Measurements from ENCODE around the gene SDC4. TPM values are rescaled to one million over a fixed set of nuclear protein-coding genes. Genes with fewer than 3 reads are reported as not detected.
A peak's percentile ranks its signal among the peaks of the same experiment; 100 is the strongest.
"Not testable (repeated sequence)": the region's sequence is repeated elsewhere in the genome, so short reads cannot be mapped to it uniquely, and the experiment has no call there.

SDC4 gene
- total and polyA plus RNA-seq, 12 donors, result 48.4 to 161 (median 92.8) TPM

GRCh38 chr20:45353746-45354145, 5.5 kb upstream of the SDC4 start:
- WGBS, 2 donors, result 84 to 92% methylated on average over 1 of the region's 1 CpG
- H3K27me3 ChIP-seq, result no peaks in the 10 kb centered on the region
- no peaks in the 10 kb centered on the region for H3K36me3 ChIP-seq
- DNase-seq, result no peak
- TF ChIP-seq CTCF (IDR thresholded peaks at IDR 0.05), result no peak
- H3K9me3 ChIP-seq, result no peaks in the 10 kb centered on the region
- peaks cover 7 to 41% (median 26%) of the 10 kb centered on the region in 9 donors for H3K4me1 ChIP-seq
- peak overlapping the region in 7 of 10 donors; percentile 4 to 64 (median 52) for H3K27ac ChIP-seq
- intact Hi-C loops (cut with DNase I), result no loop called here
- no peak for ATAC-seq
- H3K4me3 ChIP-seq, result no peak overlapping the region

- DNase-seq (no peak), ATAC-seq (no peak)
- H3K4me1 ChIP-seq, result peaks cover 0 to 35% (median 18%) of the 10 kb centered on the region in 9 donors
- TF ChIP-seq CTCF (IDR thresholded peaks at IDR 0.05), result no peak
- no peaks in the 10 kb centered on the region for H3K27me3 ChIP-seq
- 91 to 93% methylated on average over 3 of the region's 3 CpGs for WGBS, 2 donors
- intact Hi-C loops (cut with DNase I), result no loop called here
- H3K9me3 ChIP-seq, result no peaks in the 10 kb centered on the region
- H3K27ac ChIP-seq, result no peak overlapping the region
- H3K4me3 ChIP-seq, result no peak overlapping the region
- H3K36me3 ChIP-seq, result no peaks in the 10 kb centered on the region
These were observed 4.5 kb upstream of the SDC4 start for GRCh38 chr20:45352729-45353128.

GRCh38 chr20:45350795-45351194, 2.6 kb upstream of the SDC4 start:
- H3K4me3 ChIP-seq; H3K36me3 ChIP-seq; H3K9me3 ChIP-seq; DNase-seq; ATAC-seq; H3K27ac ChIP-seq; H3K27me3 ChIP-seq; intact Hi-C loops (cut with DNase I): not testable (repeated sequence)
- WGBS, 2 donors, result 96 to 97% methylated on average over 10 of the region's 10 CpGs
- H3K4me1 ChIP-seq, result peaks cover 0 to 38% (median 21%) of the 10 kb centered on the region in 9 donors

- DNase-seq (no peak), ATAC-seq (no peak)
- Histone ChIP-seq H3K4me3 (no peak overlapping the region), H3K27ac (no peak overlapping the region), H3K4me1 (peaks cover 0 to 41% (median 27%) of the 10 kb centered on the region in 9 donors), H3K36me3 (no peaks in the 10 kb centered on the region), H3K9me3 (no peaks in the 10 kb centered on the region), H3K27me3 (no peaks in the 10 kb centered on the region)
- intact Hi-C loops (cut with DNase I), result no loop called here
- TF ChIP-seq CTCF (IDR thresholded peaks at IDR 0.05), result no peak
- WGBS, 2 donors, result 71 to 90% methylated on average over 1 of the region's 1 CpG
These were observed 2.0 kb upstream of the SDC4 start for GRCh38 chr20:45350217-45350616.

- H3K9me3 ChIP-seq, result no peaks in the 10 kb centered on the region
- H3K36me3 ChIP-seq, result no peaks in the 10 kb centered on the region
- WGBS, 2 donors, result 19 to 20% methylated on average over 10 of the region's 10 CpGs
- intact Hi-C loops (cut with DNase I), result no loop called here
- H3K4me1 ChIP-seq, result peaks cover 3 to 57% (median 48%) of the 10 kb centered on the region in 9 donors
- ATAC-seq (peak in 6 of 8 donors; percentile 12 to 50 (median 37)), DNase-seq (no peak)
- no peaks in the 10 kb centered on the region for H3K27me3 ChIP-seq
- no peak for TF ChIP-seq CTCF (IDR thresholded peaks at IDR 0.05)
- peak overlapping the region; percentile 75 to 97 (median 94) for H3K27ac ChIP-seq
- H3K4me3 ChIP-seq, result peak overlapping the region; percentile 55 to 90 (median 83)
These were observed 808 bp downstream of the SDC4 start for GRCh38 chr20:45347297-45347935.
